ENCODE measurements around the gene YJEFN3. TPM values are rescaled to one million over a fixed set of nuclear protein-coding genes. Genes with fewer than 3 reads are reported as not detected.

YJEFN3 gene
- total RNA-seq, 1 experiment from 2014 or later, result 11.1 TPM

GRCh38 chr19:19545707-19546106 is 17.0 kb downstream of the YJEFN3 start:
- TF ChIP-seq STAT6 (CRISPR knock-in tag; conservative IDR thresholded peaks at IDR 0.05; ENCODE audit: low read depth) (no peak), MXD4 (CRISPR knock-in tag; IDR thresholded peaks at IDR 0.05; ENCODE audit: borderline replicate concordance) (no peak), ZNF423 (CRISPR knock-in tag; IDR thresholded peaks at IDR 0.05) (no peak), ZBTB43 (CRISPR knock-in tag; IDR thresholded peaks at IDR 0.05) (no peak), FOXK1 (CRISPR knock-in tag; IDR thresholded peaks at IDR 0.05) (no peak), CREM (CRISPR knock-in tag; IDR thresholded peaks at IDR 0.05) (no peak), CBFB (CRISPR knock-in tag; IDR thresholded peaks at IDR 0.05; ENCODE audit: low read depth) (no peak), RELA (CRISPR knock-in tag; IDR thresholded peaks at IDR 0.05; ENCODE audit: borderline replicate concordance) (no peak)
- TF ChIP-seq, protein P1, sequence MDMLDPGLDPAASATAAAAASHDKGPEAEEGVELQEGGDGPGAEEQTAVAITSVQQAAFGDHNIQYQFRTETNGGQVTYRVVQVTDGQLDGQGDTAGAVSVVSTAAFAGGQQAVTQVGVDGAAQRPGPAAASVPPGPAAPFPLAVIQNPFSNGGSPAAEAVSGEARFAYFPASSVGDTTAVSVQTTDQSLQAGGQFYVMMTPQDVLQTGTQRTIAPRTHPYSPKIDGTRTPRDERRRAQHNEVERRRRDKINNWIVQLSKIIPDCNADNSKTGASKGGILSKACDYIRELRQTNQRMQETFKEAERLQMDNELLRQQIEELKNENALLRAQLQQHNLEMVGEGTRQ (CRISPR knock-in tag; IDR thresholded peaks at IDR 0.05), result no peak
- TF ChIP-seq, protein P2, sequence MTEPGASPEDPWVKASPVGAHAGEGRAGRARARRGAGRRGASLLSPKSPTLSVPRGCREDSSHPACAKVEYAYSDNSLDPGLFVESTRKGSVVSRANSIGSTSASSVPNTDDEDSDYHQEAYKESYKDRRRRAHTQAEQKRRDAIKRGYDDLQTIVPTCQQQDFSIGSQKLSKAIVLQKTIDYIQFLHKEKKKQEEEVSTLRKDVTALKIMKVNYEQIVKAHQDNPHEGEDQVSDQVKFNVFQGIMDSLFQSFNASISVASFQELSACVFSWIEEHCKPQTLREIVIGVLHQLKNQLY (CRISPR knock-in tag; IDR thresholded peaks at IDR 0.05), result no peak
- TF ChIP-seq, protein P3, sequence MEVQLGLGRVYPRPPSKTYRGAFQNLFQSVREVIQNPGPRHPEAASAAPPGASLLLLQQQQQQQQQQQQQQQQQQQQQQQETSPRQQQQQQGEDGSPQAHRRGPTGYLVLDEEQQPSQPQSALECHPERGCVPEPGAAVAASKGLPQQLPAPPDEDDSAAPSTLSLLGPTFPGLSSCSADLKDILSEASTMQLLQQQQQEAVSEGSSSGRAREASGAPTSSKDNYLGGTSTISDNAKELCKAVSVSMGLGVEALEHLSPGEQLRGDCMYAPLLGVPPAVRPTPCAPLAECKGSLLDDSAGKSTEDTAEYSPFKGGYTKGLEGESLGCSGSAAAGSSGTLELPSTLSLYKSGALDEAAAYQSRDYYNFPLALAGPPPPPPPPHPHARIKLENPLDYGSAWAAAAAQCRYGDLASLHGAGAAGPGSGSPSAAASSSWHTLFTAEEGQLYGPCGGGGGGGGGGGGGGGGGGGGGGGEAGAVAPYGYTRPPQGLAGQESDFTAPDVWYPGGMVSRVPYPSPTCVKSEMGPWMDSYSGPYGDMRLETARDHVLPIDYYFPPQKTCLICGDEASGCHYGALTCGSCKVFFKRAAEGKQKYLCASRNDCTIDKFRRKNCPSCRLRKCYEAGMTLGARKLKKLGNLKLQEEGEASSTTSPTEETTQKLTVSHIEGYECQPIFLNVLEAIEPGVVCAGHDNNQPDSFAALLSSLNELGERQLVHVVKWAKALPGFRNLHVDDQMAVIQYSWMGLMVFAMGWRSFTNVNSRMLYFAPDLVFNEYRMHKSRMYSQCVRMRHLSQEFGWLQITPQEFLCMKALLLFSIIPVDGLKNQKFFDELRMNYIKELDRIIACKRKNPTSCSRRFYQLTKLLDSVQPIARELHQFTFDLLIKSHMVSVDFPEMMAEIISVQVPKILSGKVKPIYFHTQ (CRISPR knock-in tag; IDR thresholded peaks at IDR 0.05), result no peak
- DNase-seq (ENCODE audit: low spot score) (peak; percentile 8), ATAC-seq (no peak)
- Mint-ChIP-seq H3K36me3 (no peaks in the 10 kb centered on the region), H3K27ac (no peak overlapping the region), H3K4me1 (no peaks in the 10 kb centered on the region), H3K27me3 (ENCODE audit: low read depth) (peaks cover 2% of the 10 kb centered on the region), H3K9me3 (no peaks in the 10 kb centered on the region), H3K4me3 (no peak overlapping the region)
- ChIA-PET POLR2A (no interaction called here), CTCF (interaction anchor here (1.3 to 2.8 kb wide), 2 partner anchors 9 to 14 kb away, joined by 7 to 9 read pairs; no protein-coding TSS in a partner anchor)

GRCh38 chr19:19546751-19547162 is 18.0 kb downstream of the YJEFN3 start:
- Mint-ChIP-seq H3K4me3 (no peak overlapping the region), H3K27ac (no peak overlapping the region), H3K36me3 (no peaks in the 10 kb centered on the region), H3K27me3 (ENCODE audit: low read depth) (no peaks in the 10 kb centered on the region), H3K4me1 (no peaks in the 10 kb centered on the region), H3K9me3 (no peaks in the 10 kb centered on the region)
- ATAC-seq, result no peak
- peak; percentile 8 for DNase-seq (ENCODE audit: low spot score)
- POLR2A ChIA-PET, result interaction anchor here (0.5 to 0.6 kb wide), 2 partner anchors 10 to 309 kb away, joined by 3 to 4 read pairs; no protein-coding TSS in a partner anchor
- CTCF ChIA-PET, result interaction anchor here (0.6 to 2.8 kb wide), 4 partner anchors 8 to 97 kb away, joined by 3 to 9 read pairs (median 6); partner anchors contain the start of gene GMIP
- TF ChIP-seq, protein P4, sequence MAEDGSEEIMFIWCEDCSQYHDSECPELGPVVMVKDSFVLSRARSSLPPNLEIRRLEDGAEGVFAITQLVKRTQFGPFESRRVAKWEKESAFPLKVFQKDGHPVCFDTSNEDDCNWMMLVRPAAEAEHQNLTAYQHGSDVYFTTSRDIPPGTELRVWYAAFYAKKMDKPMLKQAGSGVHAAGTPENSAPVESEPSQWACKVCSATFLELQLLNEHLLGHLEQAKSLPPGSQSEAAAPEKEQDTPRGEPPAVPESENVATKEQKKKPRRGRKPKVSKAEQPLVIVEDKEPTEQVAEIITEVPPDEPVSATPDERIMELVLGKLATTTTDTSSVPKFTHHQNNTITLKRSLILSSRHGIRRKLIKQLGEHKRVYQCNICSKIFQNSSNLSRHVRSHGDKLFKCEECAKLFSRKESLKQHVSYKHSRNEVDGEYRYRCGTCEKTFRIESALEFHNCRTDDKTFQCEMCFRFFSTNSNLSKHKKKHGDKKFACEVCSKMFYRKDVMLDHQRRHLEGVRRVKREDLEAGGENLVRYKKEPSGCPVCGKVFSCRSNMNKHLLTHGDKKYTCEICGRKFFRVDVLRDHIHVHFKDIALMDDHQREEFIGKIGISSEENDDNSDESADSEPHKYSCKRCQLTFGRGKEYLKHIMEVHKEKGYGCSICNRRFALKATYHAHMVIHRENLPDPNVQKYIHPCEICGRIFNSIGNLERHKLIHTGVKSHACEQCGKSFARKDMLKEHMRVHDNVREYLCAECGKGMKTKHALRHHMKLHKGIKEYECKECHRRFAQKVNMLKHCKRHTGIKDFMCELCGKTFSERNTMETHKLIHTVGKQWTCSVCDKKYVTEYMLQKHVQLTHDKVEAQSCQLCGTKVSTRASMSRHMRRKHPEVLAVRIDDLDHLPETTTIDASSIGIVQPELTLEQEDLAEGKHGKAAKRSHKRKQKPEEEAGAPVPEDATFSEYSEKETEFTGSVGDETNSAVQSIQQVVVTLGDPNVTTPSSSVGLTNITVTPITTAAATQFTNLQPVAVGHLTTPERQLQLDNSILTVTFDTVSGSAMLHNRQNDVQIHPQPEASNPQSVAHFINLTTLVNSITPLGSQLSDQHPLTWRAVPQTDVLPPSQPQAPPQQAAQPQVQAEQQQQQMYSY (CRISPR knock-in tag; IDR thresholded peaks at IDR 0.05), result no peak
- TF ChIP-seq MXD4 (CRISPR knock-in tag; IDR thresholded peaks at IDR 0.05; ENCODE audit: borderline replicate concordance) (no peak), SOX15 (CRISPR knock-in tag; IDR thresholded peaks at IDR 0.05) (no peak), ZBTB21 (CRISPR knock-in tag; IDR thresholded peaks at IDR 0.05; ENCODE audit: borderline replicate concordance) (no peak), FOXJ3 (CRISPR knock-in tag; IDR thresholded peaks at IDR 0.05; ENCODE audit: borderline replicate concordance) (no peak), ELF4 (CRISPR knock-in tag; IDR thresholded peaks at IDR 0.05; ENCODE audit: low read depth) (no peak), FOXP1 (CRISPR knock-in tag; IDR thresholded peaks at IDR 0.05; ENCODE audit: borderline replicate concordance) (no peak), ZNF512 (CRISPR knock-in tag; IDR thresholded peaks at IDR 0.05; ENCODE audit: borderline replicate concordance) (no peak)
- TF ChIP-seq, protein P5, sequence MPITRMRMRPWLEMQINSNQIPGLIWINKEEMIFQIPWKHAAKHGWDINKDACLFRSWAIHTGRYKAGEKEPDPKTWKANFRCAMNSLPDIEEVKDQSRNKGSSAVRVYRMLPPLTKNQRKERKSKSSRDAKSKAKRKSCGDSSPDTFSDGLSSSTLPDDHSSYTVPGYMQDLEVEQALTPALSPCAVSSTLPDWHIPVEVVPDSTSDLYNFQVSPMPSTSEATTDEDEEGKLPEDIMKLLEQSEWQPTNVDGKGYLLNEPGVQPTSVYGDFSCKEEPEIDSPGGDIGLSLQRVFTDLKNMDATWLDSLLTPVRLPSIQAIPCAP (CRISPR knock-in tag; IDR thresholded peaks at IDR 0.05), result no peak
